Measurements from ENCODE around the gene PGM3.

The PGM3 gene

GRCh38 chr6:83176246-83176645 lies 16.8 kb downstream of the PGM3 start:
- no peak for TF ChIP-seq CTCF (IDR thresholded peaks at IDR 0.05)

GRCh38 chr6:83169511-83169910 lies 23.6 kb downstream of the PGM3 start:
- TF ChIP-seq CTCF (IDR thresholded peaks at IDR 0.05), result no peak

GRCh38 chr6:83169106-83169505 lies 24.0 kb downstream of the PGM3 start:
- no peak for TF ChIP-seq CTCF (IDR thresholded peaks at IDR 0.05)

GRCh38 chr6:83168556-83168955 lies 24.5 kb downstream of the PGM3 start:
- TF ChIP-seq CTCF (IDR thresholded peaks at IDR 0.05), result no peak

GRCh38 chr6:83167726-83168278 lies 25.3 kb downstream of the PGM3 start:
- TF ChIP-seq CTCF (IDR thresholded peaks at IDR 0.05), result no peak

GRCh38 chr6:83160167-83160566 lies 32.9 kb downstream of the PGM3 start:
- no peak for TF ChIP-seq CTCF (IDR thresholded peaks at IDR 0.05)

- TF ChIP-seq CTCF (IDR thresholded peaks at IDR 0.05), result no peak
Measured at GRCh38 chr6:83155794-83156193, 37.3 kb downstream of the PGM3 start.

- no peak for TF ChIP-seq CTCF (IDR thresholded peaks at IDR 0.05)
Measured at GRCh38 chr6:83153883-83154521, 39.1 kb downstream of the PGM3 start.
